Adrenal gland (tissue), 5 donors: ENCODE measurements around the gene RBMS1.

Experiments
- POLR2A ChIP-seq, 2 donors: fragments of 450-650 bp; IDR thresholded peaks; one replicate each; pipeline ENCODE4 v1.6.1; 2017; ENCODE audit warnings: antibody characterized with exemption in 2 of 2, mild to moderate bottlenecking in 2 of 2, moderate library complexity in 1 of 2
- TF ChIP-seq, protein P1 (sequence below), 6 experiments: fragments of 450-650 bp in 4 of 6; fragments of 200-600 bp in 2 of 6; sonication (generic) in 1 of 6; IDR thresholded peaks; 1 replicate in 5 of 6; 2 replicates in 1 of 6; pipeline versions ENCODE4 v1.5.1 to v1.8.0; 2016 to 2021; ENCODE audit warnings: antibody characterized with exemption in 6 of 6, mild to moderate bottlenecking in 2 of 6, moderate library complexity in 1 of 6
- donor health status: DM: no; HTN: no; CAD: no.

DNA sequence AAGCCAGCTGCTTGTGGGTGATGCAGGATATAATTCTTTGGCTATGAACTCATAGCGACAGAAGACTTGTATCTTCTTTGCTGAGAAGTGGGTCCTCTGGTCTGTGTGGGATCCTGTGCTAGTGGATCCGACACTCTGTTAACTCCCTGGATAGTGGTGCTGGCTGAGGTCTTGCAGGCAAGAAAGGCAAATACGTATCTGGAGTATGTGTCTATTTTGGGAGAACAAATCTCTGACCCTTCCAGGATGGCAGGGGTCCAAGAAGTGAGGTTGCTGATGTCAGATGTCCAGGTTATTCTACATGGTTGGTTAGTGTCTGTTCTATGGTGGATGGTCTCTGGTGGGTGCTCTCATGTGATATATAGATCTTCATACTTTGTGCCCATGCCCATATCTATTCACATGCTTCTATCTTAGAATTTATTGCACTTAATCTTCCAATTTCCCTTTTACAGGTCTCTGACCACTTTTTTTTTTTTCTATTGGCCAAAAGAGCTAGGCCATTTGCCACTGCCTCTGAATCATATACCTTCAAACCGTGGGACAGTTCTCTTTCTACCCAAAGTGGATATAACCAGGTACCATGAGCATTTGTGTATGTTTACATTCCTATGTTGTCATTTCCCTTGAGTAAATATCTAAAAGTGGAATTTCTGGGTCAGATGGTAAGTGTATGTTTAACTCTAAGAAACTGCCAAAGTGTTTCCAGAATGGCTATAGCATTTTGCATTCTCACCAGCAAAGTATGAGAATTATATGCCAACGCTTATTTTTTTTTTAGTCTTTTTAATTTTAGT is 45.1 kb upstream of the RBMS1 start:
- TF ChIP-seq, protein P1, sequence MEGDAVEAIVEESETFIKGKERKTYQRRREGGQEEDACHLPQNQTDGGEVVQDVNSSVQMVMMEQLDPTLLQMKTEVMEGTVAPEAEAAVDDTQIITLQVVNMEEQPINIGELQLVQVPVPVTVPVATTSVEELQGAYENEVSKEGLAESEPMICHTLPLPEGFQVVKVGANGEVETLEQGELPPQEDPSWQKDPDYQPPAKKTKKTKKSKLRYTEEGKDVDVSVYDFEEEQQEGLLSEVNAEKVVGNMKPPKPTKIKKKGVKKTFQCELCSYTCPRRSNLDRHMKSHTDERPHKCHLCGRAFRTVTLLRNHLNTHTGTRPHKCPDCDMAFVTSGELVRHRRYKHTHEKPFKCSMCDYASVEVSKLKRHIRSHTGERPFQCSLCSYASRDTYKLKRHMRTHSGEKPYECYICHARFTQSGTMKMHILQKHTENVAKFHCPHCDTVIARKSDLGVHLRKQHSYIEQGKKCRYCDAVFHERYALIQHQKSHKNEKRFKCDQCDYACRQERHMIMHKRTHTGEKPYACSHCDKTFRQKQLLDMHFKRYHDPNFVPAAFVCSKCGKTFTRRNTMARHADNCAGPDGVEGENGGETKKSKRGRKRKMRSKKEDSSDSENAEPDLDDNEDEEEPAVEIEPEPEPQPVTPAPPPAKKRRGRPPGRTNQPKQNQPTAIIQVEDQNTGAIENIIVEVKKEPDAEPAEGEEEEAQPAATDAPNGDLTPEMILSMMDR (IDR thresholded peaks at IDR 0.05): no peak
- no peak for TF ChIP-seq POLR2A (IDR thresholded peaks at IDR 0.05)
